DND-41 (cell line): ENCODE results near the gene UGT1A4.

ENCODE experiments used
- ATAC-seq: fragments of 200-7000 bp; cut with Tn5 transposase; 3 replicates; pipeline ENCODE4 v1.9.1; 2021; ENCODE audit warnings: low read depth; ENCODE audit not compliant: insufficient read depth
- DNase-seq: peaks from one replicate; pipeline ENCODE4 v3.0.0-alpha.2; 2020
- H2AFZ ChIP-seq: 2 replicates; pipeline ENCODE4 v1.6.0; 2012; ENCODE audit warnings: low read depth, low read length
- H3K27ac ChIP-seq: 2 replicates; pipeline ENCODE4 v1.5.1; 2012; ENCODE audit warnings: low read length, inconsistent platforms
- H3K27me3 ChIP-seq: fragments of 200-600 bp; sonication (generic); 2 replicates; pipeline ENCODE4 v1.6.0; 2012; ENCODE audit warnings: low read length, mild to moderate bottlenecking, inconsistent platforms; ENCODE audit not compliant: insufficient read depth, poor library complexity
- H3K36me3 ChIP-seq: 2 replicates; pipeline ENCODE4 v1.5.1; 2012; ENCODE audit warnings: low read length, inconsistent platforms; ENCODE audit not compliant: insufficient read depth
- H3K4me1 ChIP-seq: 2 replicates; pipeline ENCODE4 v1.5.1; 2012; ENCODE audit warnings: mild to moderate bottlenecking, low read length; ENCODE audit not compliant: insufficient read depth
- H3K4me2 ChIP-seq: 2 replicates; pipeline ENCODE4 v1.6.0; 2012; ENCODE audit warnings: mild to moderate bottlenecking, moderate library complexity, low read length, inconsistent platforms; ENCODE audit not compliant: insufficient read depth
- H3K4me3 ChIP-seq, 2 experiments: fragments of 200-600 bp in 1 of 2; shearing (Covaris generic) in 1 of 2; 2 replicates each; pipeline ENCODE4 v1.5.1; 2012 to 2016; ENCODE audit warnings: inconsistent platforms in 2 of 2, low read length in 2 of 2, mild to moderate bottlenecking in 2 of 2, low read depth in 1 of 2, moderate library complexity in 1 of 2
- H3K79me2 ChIP-seq: 2 replicates; pipeline ENCODE4 v1.6.0; 2012; ENCODE audit warnings: low read length, inconsistent platforms; ENCODE audit not compliant: insufficient read depth
- H3K9ac ChIP-seq: 2 replicates; pipeline ENCODE4 v1.6.0; 2012; ENCODE audit warnings: low read depth, mild to moderate bottlenecking, inconsistent platforms, low read length, moderate library complexity
- H3K9me3 ChIP-seq: 2 replicates; pipeline ENCODE4 v1.5.1; 2012; ENCODE audit warnings: low read length, moderate library complexity, mild to moderate bottlenecking, inconsistent platforms; ENCODE audit not compliant: insufficient read depth, severe bottlenecking
- H4K20me1 ChIP-seq: 2 replicates; pipeline ENCODE4 v1.6.0; 2012; ENCODE audit warnings: low read length; ENCODE audit not compliant: insufficient read depth
- CTCF ChIP-seq: IDR thresholded peaks from 2 replicates; pipeline ENCODE4 v1.5.1; 2012; ENCODE audit warnings: borderline replicate concordance, low read length, moderate library complexity, mild to moderate bottlenecking; ENCODE audit not compliant: poor library complexity, severe bottlenecking; ENCODE audit errors: extremely low read depth
- EZH2 ChIP-seq: IDR thresholded peaks from 3 replicates; pipeline ENCODE4 v1.6.1; 2012; ENCODE audit warnings: borderline replicate concordance, low read depth, mild to moderate bottlenecking, moderate library complexity, low read length, inconsistent platforms; ENCODE audit not compliant: severe bottlenecking

Gene UGT1A4

GRCh38 chr2:233673896-233674295 lies 44.6 kb upstream of the UGT1A4 start:
- no peak overlapping the region for H3K9ac ChIP-seq
- no peak overlapping the region for H3K27ac ChIP-seq
- H3K4me1 ChIP-seq = no peaks in the 10 kb centered on the region
- H3K4me2 ChIP-seq = no peak overlapping the region
- H3K27me3 ChIP-seq = peaks cover 6% of the 10 kb centered on the region
- H4K20me1 ChIP-seq = no peaks in the 10 kb centered on the region
- H3K79me2 ChIP-seq = no peaks in the 10 kb centered on the region
- TF ChIP-seq EZH2 = no peak
- no peak for TF ChIP-seq CTCF
- ATAC-seq (no peak), DNase-seq (no peak)
- H3K9me3 ChIP-seq = no peaks in the 10 kb centered on the region
- H2AFZ ChIP-seq = no peak overlapping the region
- H3K36me3 ChIP-seq = no peaks in the 10 kb centered on the region
- no peak overlapping the region for H3K4me3 ChIP-seq

GRCh38 chr2:233674314-233674713 lies 44.2 kb upstream of the UGT1A4 start:
- Histone ChIP-seq H3K36me3 (no peaks in the 10 kb centered on the region), H3K4me2 (no peak overlapping the region), H2AFZ (no peak overlapping the region), H3K27me3 (peaks cover 6% of the 10 kb centered on the region), H4K20me1 (no peaks in the 10 kb centered on the region), H3K9me3 (no peaks in the 10 kb centered on the region), H3K27ac (no peak overlapping the region), H3K4me1 (no peaks in the 10 kb centered on the region), H3K79me2 (no peaks in the 10 kb centered on the region), H3K4me3 (no peak overlapping the region), H3K9ac (no peak overlapping the region)
- TF ChIP-seq CTCF (peak; percentile 14), EZH2 (no peak)
- ATAC-seq (no peak), DNase-seq (no peak)

GRCh38 chr2:233674995-233675394 lies 43.5 kb upstream of the UGT1A4 start:
- Histone ChIP-seq H3K9me3 (no peaks in the 10 kb centered on the region), H3K79me2 (no peaks in the 10 kb centered on the region), H3K27me3 (peaks cover 6% of the 10 kb centered on the region), H3K4me1 (no peaks in the 10 kb centered on the region), H3K36me3 (no peaks in the 10 kb centered on the region), H3K4me2 (no peak overlapping the region), H3K4me3 (no peak overlapping the region), H4K20me1 (no peaks in the 10 kb centered on the region), H3K27ac (no peak overlapping the region), H3K9ac (no peak overlapping the region), H2AFZ (no peak overlapping the region)
- ATAC-seq (no peak), DNase-seq (no peak)
- no peak for TF ChIP-seq CTCF
- TF ChIP-seq EZH2 = no peak

- Histone ChIP-seq H4K20me1 (no peaks in the 10 kb centered on the region), H2AFZ (no peak overlapping the region), H3K79me2 (no peaks in the 10 kb centered on the region), H3K9ac (no peak overlapping the region), H3K4me3 (no peak overlapping the region), H3K4me2 (no peak overlapping the region), H3K36me3 (no peaks in the 10 kb centered on the region), H3K4me1 (no peaks in the 10 kb centered on the region), H3K27ac (no peak overlapping the region), H3K27me3 (peaks cover 6% of the 10 kb centered on the region), H3K9me3 (no peaks in the 10 kb centered on the region)
- TF ChIP-seq EZH2 = no peak
- no peak for TF ChIP-seq CTCF
- DNase-seq (no peak), ATAC-seq (no peak)
These were observed 42.5 kb upstream of the UGT1A4 start for GRCh38 chr2:233676046-233676445.
